Activated CD8-positive, alpha-beta memory T cell treated with anti-CD3 and anti-CD28 coated beads for 1 hour (primary cell): ENCODE data around the gene NPY4R.
"Not testable (repeated sequence)": the region's sequence is repeated elsewhere in the genome, so short reads cannot be mapped to it uniquely, and the experiment has no call there.

ENCODE experiments used
- DNase-seq, 2 donors: peaks; one replicate each; pipeline ENCODE4 v3.0.0-alpha.2; 2020; ENCODE audit warnings: low read depth in 1 of 2; ENCODE audit errors: extremely low read depth in 1 of 2

NPY4R gene

DNA sequence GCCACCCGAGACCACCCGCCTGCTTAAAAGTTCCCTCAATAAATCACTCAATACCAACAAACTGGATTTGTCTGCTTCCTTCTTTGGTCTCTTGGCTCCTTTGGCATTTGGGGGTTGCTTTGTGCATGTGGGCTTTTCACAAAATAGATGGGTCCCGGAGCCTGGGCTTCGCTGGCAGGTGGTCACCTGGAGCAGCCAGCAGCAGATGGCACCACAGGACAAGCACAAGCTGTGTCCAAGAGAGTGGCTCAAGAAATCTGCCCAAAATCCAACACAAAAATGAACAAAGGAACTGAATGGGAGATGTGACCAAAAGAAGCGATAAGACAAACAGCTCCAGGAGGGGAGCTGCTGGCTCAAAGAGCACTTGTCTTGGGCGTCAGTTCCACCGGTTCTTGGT is 6.2 kb downstream of the NPY4R start:
- not testable (repeated sequence) for DNase-seq

- not testable (repeated sequence) for DNase-seq
Measured at GRCh38 chr10:46457071-46457470, 8.7 kb downstream of the NPY4R start.

- DNase-seq: not testable (repeated sequence)
Measured at GRCh38 chr10:46455992-46456391, 9.8 kb downstream of the NPY4R start.

GRCh38 chr10:46451365-46451764 is 14.4 kb downstream of the NPY4R start:
- not testable (repeated sequence) for DNase-seq

- not testable (repeated sequence) for DNase-seq
Measured at GRCh38 chr10:46450829-46451228, 14.9 kb downstream of the NPY4R start.

GRCh38 chr10:46447439-46447838 is 18.3 kb downstream of the NPY4R start:
- not testable (repeated sequence) for DNase-seq

DNA sequence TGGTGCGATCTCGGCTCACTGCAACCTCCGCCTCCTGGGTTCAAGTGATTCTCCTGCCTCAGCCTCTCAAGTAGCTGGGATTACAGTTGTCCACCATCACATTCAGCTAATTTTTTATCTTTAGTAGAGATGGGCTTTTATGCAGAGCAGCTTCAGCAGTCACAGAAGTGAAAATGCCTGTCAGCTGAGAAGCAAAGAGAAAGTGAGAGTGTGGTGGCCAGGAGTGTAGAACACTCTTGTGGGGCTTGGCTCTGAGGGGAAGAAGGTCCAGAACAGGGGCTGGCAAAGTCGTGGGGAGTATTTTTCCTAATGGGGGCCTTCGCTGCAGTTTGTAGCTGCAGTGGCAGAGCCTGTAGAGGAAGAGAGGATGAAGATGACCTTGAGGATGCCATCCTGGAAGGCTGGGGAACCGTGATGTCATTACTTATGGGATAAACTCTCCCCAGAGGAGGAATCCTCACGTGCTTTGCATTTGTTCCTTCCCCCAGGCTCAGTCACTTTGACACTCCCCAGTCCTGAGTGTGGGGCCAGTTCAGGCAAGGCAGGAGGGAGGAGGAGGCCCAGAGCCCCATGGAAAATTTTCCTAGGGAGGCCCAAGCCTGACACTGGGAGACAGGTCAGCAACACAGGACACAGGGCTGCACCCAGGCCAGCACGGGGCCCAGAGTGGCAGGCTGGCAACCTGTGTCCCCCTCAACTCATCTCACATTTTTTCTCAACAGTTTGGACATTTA is 20.2 kb downstream of the NPY4R start:
- not testable (repeated sequence) for DNase-seq

DNA sequence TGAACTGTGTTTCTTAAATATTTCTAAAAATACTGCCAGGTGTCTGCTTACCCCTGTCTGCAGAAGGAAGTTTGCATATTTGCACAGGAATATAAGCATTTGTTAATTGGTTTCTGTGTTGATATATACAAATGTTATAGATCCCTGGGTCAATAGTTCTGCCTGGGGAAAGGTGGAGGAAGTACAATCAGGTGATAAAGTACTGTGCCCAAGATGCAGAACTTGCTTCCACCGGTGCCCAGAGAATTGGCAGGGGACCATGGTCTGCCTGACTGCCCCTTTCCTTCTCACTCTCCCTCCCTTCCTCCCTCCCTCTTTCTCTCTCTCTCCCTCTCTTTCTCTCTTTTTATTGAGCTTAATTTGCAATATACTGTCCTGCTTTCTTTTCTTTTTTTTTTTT is 22.3 kb downstream of the NPY4R start:
- DNase-seq: not testable (repeated sequence)

GRCh38 chr10:46442706-46443275 is 23.0 kb downstream of the NPY4R start:
- not testable (repeated sequence) for DNase-seq

DNA sequence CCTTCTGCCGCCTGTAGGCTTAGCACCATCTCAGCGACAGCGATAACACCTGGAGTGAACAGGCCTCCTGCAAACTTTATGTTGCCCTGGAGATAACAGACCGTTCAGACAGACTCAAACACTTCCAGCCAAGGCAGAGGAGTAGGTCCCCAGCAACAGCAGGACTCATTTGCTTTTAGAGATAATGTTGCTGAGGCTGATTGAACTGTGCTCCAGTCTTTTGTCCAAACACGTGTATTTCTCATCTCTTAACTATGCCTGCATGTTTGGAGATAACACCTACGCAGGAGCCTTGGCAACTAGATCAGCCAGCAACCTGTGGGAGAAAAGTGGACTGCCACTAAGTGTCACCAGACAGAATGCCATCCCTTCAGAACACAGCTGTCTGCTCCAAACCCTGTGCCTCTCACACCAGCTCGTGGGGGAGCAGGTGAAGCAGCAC is 23.9 kb downstream of the NPY4R start:
- not testable (repeated sequence) for DNase-seq

DNA sequence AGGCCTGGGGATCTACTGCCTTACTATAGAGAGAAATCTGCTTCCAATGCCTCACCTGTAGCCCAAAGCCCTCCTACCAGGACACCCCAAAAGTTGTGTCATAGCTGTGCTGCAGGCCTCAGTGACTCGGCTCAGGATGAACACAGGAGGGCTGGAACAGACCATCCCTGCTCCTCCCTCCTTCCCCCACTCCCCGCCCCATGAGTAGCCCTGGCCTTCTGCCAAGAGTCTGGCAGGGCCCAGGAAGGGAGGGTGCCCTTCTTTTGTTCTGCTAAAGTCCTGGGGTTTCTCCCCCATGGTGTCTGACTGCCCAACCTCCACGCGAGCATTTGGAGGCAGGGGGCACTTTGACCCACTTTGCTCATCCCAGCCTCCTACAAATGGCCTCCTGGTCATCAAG is 24.8 kb downstream of the NPY4R start:
- not testable (repeated sequence) for DNase-seq

GRCh38 chr10:46423550-46423949 is 42.2 kb downstream of the NPY4R start:
- DNase-seq: not testable (repeated sequence)

GRCh38 chr10:46419570-46420379 is 46.0 kb downstream of the NPY4R start:
- DNase-seq: not testable (repeated sequence)

DNA sequence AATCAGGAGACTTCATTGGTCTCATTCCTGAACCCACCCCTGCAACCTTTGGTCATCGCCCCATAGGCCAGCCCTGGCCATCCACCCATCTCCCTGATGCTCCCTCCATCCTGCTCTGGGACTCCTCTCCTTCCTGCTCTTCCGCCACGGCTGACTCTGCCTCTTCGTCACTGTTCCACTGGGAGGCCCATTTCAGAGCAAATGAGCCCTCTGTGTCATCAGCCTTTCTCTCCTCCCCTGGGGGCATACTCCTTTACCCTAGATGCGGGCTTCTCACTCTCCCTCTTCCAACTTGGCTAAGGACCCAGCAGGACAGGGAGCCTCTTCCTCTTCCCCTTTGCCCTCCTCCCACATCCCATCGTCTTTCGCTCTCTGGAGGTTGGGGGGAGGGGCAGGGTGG is 47.5 kb downstream of the NPY4R start:
- DNase-seq: not testable (repeated sequence)

GRCh38 chr10:46415291-46415690 is 50.5 kb downstream of the NPY4R start:
- DNase-seq: not testable (repeated sequence)

DNA sequence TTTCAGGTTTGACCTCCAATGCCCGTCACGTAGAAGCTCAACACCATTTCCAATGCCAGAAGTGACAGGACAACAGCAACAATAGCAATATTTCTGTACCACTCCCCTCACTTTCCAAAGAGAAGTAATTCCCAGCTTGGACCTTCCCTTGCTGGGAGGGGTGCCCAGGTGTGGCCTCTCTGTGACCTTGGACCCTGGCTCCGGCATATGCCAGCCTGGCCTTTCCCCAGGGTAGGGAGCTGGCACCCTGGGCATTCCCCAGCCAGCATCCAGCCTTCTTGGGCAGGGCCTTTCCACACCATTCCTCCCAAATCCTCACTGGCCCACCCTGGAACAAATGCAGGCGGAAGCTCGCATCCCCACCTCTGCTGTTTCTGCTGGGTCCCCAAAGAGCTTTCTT is 53.1 kb downstream of the NPY4R start:
- DNase-seq: not testable (repeated sequence)

GRCh38 chr10:46411123-46411522 is 54.6 kb downstream of the NPY4R start:
- not testable (repeated sequence) for DNase-seq
